ENCODE results near the gene STRBP.
"Not testable (repeated sequence)": the region's sequence is repeated elsewhere in the genome, so short reads cannot be mapped to it uniquely, and the experiment has no call there.

STRBP gene

GRCh38 chr9:123225995-123226394 is 42.4 kb downstream of the STRBP start:
- peaks cover 6% of the 10 kb centered on the region; the same call in 1 of the 2 replicates for H3K36me3 ChIP-seq (ENCODE audit: control insufficient read depth, insufficient read depth, low read length)
- H3K27me3 ChIP-seq (ENCODE audit: control insufficient read depth, insufficient read depth, low read length): no peaks in the 10 kb centered on the region
- H3K4me1 ChIP-seq (ENCODE audit: control insufficient read depth, insufficient read depth, low read length): peaks cover 19% of the 10 kb centered on the region
- H3K27ac ChIP-seq (ENCODE audit: low read depth, low read length): peak overlapping the region; percentile 40
- no peak overlapping the region for H3K9ac ChIP-seq (ENCODE audit: low read depth, low read length)
- H3K4me3 ChIP-seq (ENCODE audit: low read depth, low read length): no peak overlapping the region
- H3K9me3 ChIP-seq (ENCODE audit: control insufficient read depth, insufficient read depth, low read length): no peaks in the 10 kb centered on the region

- Histone ChIP-seq H3K9ac (ENCODE audit: low read depth, low read length) (no peak overlapping the region), H3K27me3 (ENCODE audit: control insufficient read depth, insufficient read depth, low read length) (no peaks in the 10 kb centered on the region), H3K9me3 (ENCODE audit: control insufficient read depth, insufficient read depth, low read length) (no peaks in the 10 kb centered on the region), H3K4me1 (ENCODE audit: control insufficient read depth, insufficient read depth, low read length) (peaks cover 19% of the 10 kb centered on the region), H3K27ac (ENCODE audit: low read depth, low read length) (peak overlapping the region; percentile 40), H3K36me3 (ENCODE audit: control insufficient read depth, insufficient read depth, low read length) (peaks cover 6% of the 10 kb centered on the region; the same call in 1 of the 2 replicates), H3K4me3 (ENCODE audit: low read depth, low read length) (no peak overlapping the region)
These were observed 43.0 kb downstream of the STRBP start for GRCh38 chr9:123225374-123225813.

- H3K36me3 ChIP-seq (ENCODE audit: control insufficient read depth, insufficient read depth, low read length): peaks cover 6% of the 10 kb centered on the region; the same call in 1 of the 2 replicates
These were observed 48.3 kb downstream of the STRBP start for GRCh38 chr9:123220127-123220526.

GRCh38 chr9:123218831-123219230 is 49.6 kb downstream of the STRBP start:
- H3K9ac ChIP-seq (ENCODE audit: low read depth, low read length): no peak overlapping the region
- peaks cover 15% of the 10 kb centered on the region; the same call in 1 of the 2 replicates for H3K4me1 ChIP-seq (ENCODE audit: control insufficient read depth, insufficient read depth, low read length)
- H3K9me3 ChIP-seq (ENCODE audit: control insufficient read depth, insufficient read depth, low read length): no peaks in the 10 kb centered on the region
- no peaks in the 10 kb centered on the region for H3K27me3 ChIP-seq (ENCODE audit: control insufficient read depth, insufficient read depth, low read length)
- no peak overlapping the region for H3K4me3 ChIP-seq (ENCODE audit: low read depth, low read length)
- peaks cover 6% of the 10 kb centered on the region; the same call in 1 of the 2 replicates for H3K36me3 ChIP-seq (ENCODE audit: control insufficient read depth, insufficient read depth, low read length)
- no peak overlapping the region for H3K27ac ChIP-seq (ENCODE audit: low read depth, low read length)

More at GRCh38 chr9:123220127-123220526, 48.3 kb downstream of the STRBP start:
- Histone ChIP-seq H3K4me1 (ENCODE audit: control insufficient read depth, insufficient read depth, low read length) (peaks cover 26% of the 10 kb centered on the region; the same call in 1 of the 2 replicates), H3K27me3 (ENCODE audit: control insufficient read depth, insufficient read depth, low read length) (no peaks in the 10 kb centered on the region), H3K9me3 (ENCODE audit: control insufficient read depth, insufficient read depth, low read length) (no peaks in the 10 kb centered on the region), H3K9ac (ENCODE audit: low read depth, low read length) (no peak overlapping the region), H3K27ac (ENCODE audit: low read depth, low read length) (no peak overlapping the region), H3K4me3 (ENCODE audit: low read depth, low read length) (no peak overlapping the region)

GRCh38 chr9:123217128-123217654 is 51.2 kb downstream of the STRBP start:
- peaks cover 15% of the 10 kb centered on the region; the same call in 1 of the 2 replicates for H3K4me1 ChIP-seq (ENCODE audit: control insufficient read depth, insufficient read depth, low read length)
- no peak overlapping the region for H3K4me3 ChIP-seq (ENCODE audit: low read depth, low read length)
- no peak overlapping the region for H3K27ac ChIP-seq (ENCODE audit: low read depth, low read length)
- no peak overlapping the region for H3K9ac ChIP-seq (ENCODE audit: low read depth, low read length)
- H3K36me3 ChIP-seq (ENCODE audit: control insufficient read depth, insufficient read depth, low read length): peaks cover 6% of the 10 kb centered on the region; the same call in 1 of the 2 replicates
- no peaks in the 10 kb centered on the region for H3K9me3 ChIP-seq (ENCODE audit: control insufficient read depth, insufficient read depth, low read length)
- H3K27me3 ChIP-seq (ENCODE audit: control insufficient read depth, insufficient read depth, low read length): no peaks in the 10 kb centered on the region

GRCh38 chr9:123216251-123216797 is 52.1 kb downstream of the STRBP start:
- H3K4me3 ChIP-seq (ENCODE audit: low read depth, low read length): no peak overlapping the region
- no peak overlapping the region for H3K27ac ChIP-seq (ENCODE audit: low read depth, low read length)
- H3K9me3 ChIP-seq (ENCODE audit: control insufficient read depth, insufficient read depth, low read length): no peaks in the 10 kb centered on the region
- H3K27me3 ChIP-seq (ENCODE audit: control insufficient read depth, insufficient read depth, low read length): no peaks in the 10 kb centered on the region
- H3K36me3 ChIP-seq (ENCODE audit: control insufficient read depth, insufficient read depth, low read length): no peaks in the 10 kb centered on the region
- peaks cover 15% of the 10 kb centered on the region; the same call in 1 of the 2 replicates for H3K4me1 ChIP-seq (ENCODE audit: control insufficient read depth, insufficient read depth, low read length)
- no peak overlapping the region for H3K9ac ChIP-seq (ENCODE audit: low read depth, low read length)

GRCh38 chr9:123211081-123211480 is 57.3 kb downstream of the STRBP start:
- no peaks in the 10 kb centered on the region for H3K36me3 ChIP-seq (ENCODE audit: control insufficient read depth, insufficient read depth, low read length)
- H3K4me3 ChIP-seq (ENCODE audit: low read depth, low read length): no peak overlapping the region
- H3K27me3 ChIP-seq (ENCODE audit: control insufficient read depth, insufficient read depth, low read length): no peaks in the 10 kb centered on the region
- H3K9me3 ChIP-seq (ENCODE audit: control insufficient read depth, insufficient read depth, low read length): no peaks in the 10 kb centered on the region
- H3K27ac ChIP-seq (ENCODE audit: low read depth, low read length): no peak overlapping the region
- H3K9ac ChIP-seq (ENCODE audit: low read depth, low read length): no peak overlapping the region
- no peaks in the 10 kb centered on the region; the same call in none of the 2 replicates for H3K4me1 ChIP-seq (ENCODE audit: control insufficient read depth, insufficient read depth, low read length)

GRCh38 chr9:123208626-123209174 is 59.7 kb downstream of the STRBP start:
- Histone ChIP-seq H3K9me3 (ENCODE audit: control insufficient read depth, insufficient read depth, low read length) (no peaks in the 10 kb centered on the region), H3K27me3 (ENCODE audit: control insufficient read depth, insufficient read depth, low read length) (no peaks in the 10 kb centered on the region), H3K9ac (ENCODE audit: low read depth, low read length) (no peak overlapping the region), H3K36me3 (ENCODE audit: control insufficient read depth, insufficient read depth, low read length) (no peaks in the 10 kb centered on the region), H3K4me1 (ENCODE audit: control insufficient read depth, insufficient read depth, low read length) (no peaks in the 10 kb centered on the region; the same call in 1 of the 2 replicates), H3K27ac (ENCODE audit: low read depth, low read length) (no peak overlapping the region), H3K4me3 (ENCODE audit: low read depth, low read length) (no peak overlapping the region)

GRCh38 chr9:123206065-123206464 is 62.3 kb downstream of the STRBP start:
- Histone ChIP-seq H3K36me3 (ENCODE audit: control insufficient read depth, insufficient read depth, low read length) (no peaks in the 10 kb centered on the region), H3K4me3 (ENCODE audit: low read depth, low read length) (no peak overlapping the region), H3K27me3 (ENCODE audit: control insufficient read depth, insufficient read depth, low read length) (no peaks in the 10 kb centered on the region), H3K9ac (ENCODE audit: low read depth, low read length) (no peak overlapping the region), H3K9me3 (ENCODE audit: control insufficient read depth, insufficient read depth, low read length) (no peaks in the 10 kb centered on the region), H3K4me1 (ENCODE audit: control insufficient read depth, insufficient read depth, low read length) (no peaks in the 10 kb centered on the region; the same call in 1 of the 2 replicates), H3K27ac (ENCODE audit: low read depth, low read length) (no peak overlapping the region)

- no peaks in the 10 kb centered on the region for H3K27me3 ChIP-seq (ENCODE audit: control insufficient read depth, insufficient read depth, low read length)
- no peaks in the 10 kb centered on the region for H3K36me3 ChIP-seq (ENCODE audit: control insufficient read depth, insufficient read depth, low read length)
- H3K9me3 ChIP-seq (ENCODE audit: control insufficient read depth, insufficient read depth, low read length): no peaks in the 10 kb centered on the region
- no peak overlapping the region for H3K4me3 ChIP-seq (ENCODE audit: low read depth, low read length)
- H3K9ac ChIP-seq (ENCODE audit: low read depth, low read length): no peak overlapping the region
- H3K27ac ChIP-seq (ENCODE audit: low read depth, low read length): no peak overlapping the region
- no peaks in the 10 kb centered on the region for H3K4me1 ChIP-seq (ENCODE audit: control insufficient read depth, insufficient read depth, low read length)
These were observed 67.3 kb downstream of the STRBP start for GRCh38 chr9:123201083-123201482.

GRCh38 chr9:123200469-123200868 is 67.9 kb downstream of the STRBP start:
- H3K27me3 ChIP-seq (ENCODE audit: control insufficient read depth, insufficient read depth, low read length); H3K9me3 ChIP-seq (ENCODE audit: control insufficient read depth, insufficient read depth, low read length): not testable (repeated sequence)

More at GRCh38 chr9:123200469-123200868, 67.9 kb downstream of the STRBP start:
- not testable (repeated sequence) for H3K27ac ChIP-seq (ENCODE audit: low read depth, low read length); H3K4me1 ChIP-seq (ENCODE audit: control insufficient read depth, insufficient read depth, low read length); H3K9ac ChIP-seq (ENCODE audit: low read depth, low read length); H3K36me3 ChIP-seq (ENCODE audit: control insufficient read depth, insufficient read depth, low read length); H3K4me3 ChIP-seq (ENCODE audit: low read depth, low read length)
